CD4-positive, alpha-beta T cell (primary cell): ENCODE measurements around the gene SBNO2. TPM values are rescaled to one million over a fixed set of nuclear protein-coding genes. Genes with fewer than 3 reads are reported as not detected.

Experiments used
- ATAC-seq: fragments of 200-7000 bp; cut with Tn5 transposase; one replicate; pipeline ENCODE4 v1.10.0; 2022; ENCODE audit warnings: mild to moderate bottlenecking; ENCODE audit not compliant: poor library complexity
- CTCF ChIA-PET: fragments of 350-600 bp; sonication (Branson Sonifier 250); formaldehyde crosslinking; loops from one replicate; lab custom pipeline; 2021; ENCODE audit warnings: antibody characterized with exemption, inconsistent platforms; lab: Charles Lee
- POLR2A ChIA-PET: fragments of 350-600 bp; sonication (Branson Sonifier 250); formaldehyde crosslinking; loops from one replicate; lab custom pipeline; 2021; ENCODE audit warnings: antibody characterized with exemption, inconsistent platforms; lab: Charles Lee
- DNase-seq, 14 experiments: peaks; one replicate each; pipeline ENCODE4 v3.0.0-alpha.2; 2013 to 2020; ENCODE audit warnings: mixed read lengths in 2 of 14
- H3K27ac ChIP-seq, 2 donors: one replicate each; pipeline versions ENCODE4 v1.5.1 to v1.7.0; 2013; ENCODE audit warnings: low read length in 2 of 2, low read depth in 1 of 2, mild to moderate bottlenecking in 1 of 2
- H3K27me3 ChIP-seq, 2 experiments: 1 replicate in 1 of 2; 2 replicates in 1 of 2; pipeline versions ENCODE4 v1.6.1 to v1.7.0; 2013; ENCODE audit warnings: low read length in 2 of 2, control low read depth in 1 of 2, mild to moderate bottlenecking in 1 of 2, moderate library complexity in 1 of 2; ENCODE audit not compliant: insufficient read depth in 2 of 2, control insufficient read depth in 1 of 2
- H3K36me3 ChIP-seq: one replicate; pipeline ENCODE4 v1.6.1; 2013; ENCODE audit warnings: low read length, control low read depth; ENCODE audit not compliant: insufficient read depth
- H3K4me1 ChIP-seq: one replicate; pipeline ENCODE4 v1.6.1; 2013; ENCODE audit warnings: low read length, control low read depth; ENCODE audit not compliant: insufficient read depth
- H3K4me3 ChIP-seq: one replicate; pipeline ENCODE4 v1.5.1; 2013; ENCODE audit warnings: mild to moderate bottlenecking, low read length, moderate library complexity
- H3K9me3 ChIP-seq, 2 experiments: 1 replicate in 1 of 2; 2 replicates in 1 of 2; pipeline versions ENCODE4 v1.6.1 to v1.7.0; 2013; ENCODE audit warnings: low read length in 2 of 2, mild to moderate bottlenecking in 2 of 2, control low read depth in 1 of 2, moderate library complexity in 1 of 2; ENCODE audit not compliant: control insufficient read depth in 1 of 2, insufficient read depth in 1 of 2
- H3K27ac Mint-ChIP-seq: one replicate; pipeline ENCODE4 v1.8.0; 2020; ENCODE audit warnings: mixed read lengths
- H3K27me3 Mint-ChIP-seq: one replicate; pipeline ENCODE4 v1.8.0; 2021; ENCODE audit warnings: mixed read lengths
- H3K36me3 Mint-ChIP-seq: one replicate; pipeline ENCODE4 v1.8.0; 2021; ENCODE audit warnings: low read depth, mixed read lengths
- H3K4me1 Mint-ChIP-seq: one replicate; pipeline ENCODE4 v1.8.0; 2021; ENCODE audit warnings: low read depth, mixed read lengths
- H3K4me3 Mint-ChIP-seq: one replicate; pipeline ENCODE4 v1.8.0; 2020; ENCODE audit warnings: mild to moderate bottlenecking, mixed read lengths
- H3K9me3 Mint-ChIP-seq: one replicate; pipeline ENCODE4 v1.8.0; 2020; ENCODE audit warnings: mixed read lengths
- CTCF ChIP-seq: fragments of 200-600 bp; IDR thresholded peaks from one replicate; pipeline ENCODE4 v1.8.0; 2022; ENCODE audit warnings: antibody characterized with exemption, mild to moderate bottlenecking
- intact Hi-C, 2 experiments: fragments of 100-400 bp; cut with DNase I in 1 of 2; cut with micrococcal nuclease in 1 of 2; formaldehyde crosslinking; loops; one replicate each; pipeline versions ENCODE4 v1.15.1 to v1.9.0; 2023 to 2025; cut with DNase I, micrococcal nuclease
- total RNA-seq, 174 experiments: library from RNA in 2 of 174; stranded (reverse) in 2 of 174; gene quantifications; one replicate each; pipeline ENCODE4 v1.2.3 and lab custom pipeline; 2021 to 2026

SBNO2 gene
- total RNA-seq, 2 experiments from 2014 or later = 126 to 137 TPM

GRCh38 chr19:1073956-1074517 lies 100.0 kb downstream of the SBNO2 start:
- Histone ChIP-seq H3K36me3 (peaks cover 73% of the 10 kb centered on the region), H3K27ac (peak overlapping the region in 1 of 2 donors; percentile 74), H3K27me3 (no peaks in the 10 kb centered on the region), H3K9me3 (no peaks in the 10 kb centered on the region), H3K4me3 (peak overlapping the region; percentile 23), H3K4me1 (peaks cover 89% of the 10 kb centered on the region)
- POLR2A ChIA-PET = interaction anchor here (0.9 to 21.0 kb wide), 18 partner anchors 1 to 201 kb away, joined by 3 to 1253 read pairs (median 8); partner anchors contain the start of genes ABCA7, ARHGAP45, CIRBP and CNN2
- CTCF ChIA-PET = interaction anchor here (0.9 to 2.4 kb wide), 4 partner anchors 9 to 170 kb away, joined by 3 to 18 read pairs (median 6); partner anchors contain the start of genes RNU6-2 and TMEM259
- no peaks in the 10 kb centered on the region for H3K9me3 Mint-ChIP-seq
- ATAC-seq (no peak), DNase-seq (peak in 3 of 14 experiments; percentile 14 to 54 (median 46))
- peak overlapping the region; percentile 67 for H3K4me3 Mint-ChIP-seq
- TF ChIP-seq CTCF = no peak
- H3K4me1 Mint-ChIP-seq = peaks cover 57% of the 10 kb centered on the region
- peak overlapping the region; percentile 98 for H3K27ac Mint-ChIP-seq
- H3K27me3 Mint-ChIP-seq = peaks cover 4% of the 10 kb centered on the region
- peaks cover 77% of the 10 kb centered on the region for H3K36me3 Mint-ChIP-seq
- intact Hi-C loops = no loop called here

GRCh38 chr19:1073063-1073955 lies 100.8 kb downstream of the SBNO2 start:
- TF ChIP-seq CTCF = no peak
- Mint-ChIP-seq H3K4me3 (peak overlapping the region; percentile 86), H3K27me3 (peaks cover 4% of the 10 kb centered on the region), H3K4me1 (peaks cover 63% of the 10 kb centered on the region), H3K9me3 (no peaks in the 10 kb centered on the region), H3K27ac (peak overlapping the region; percentile 98), H3K36me3 (peaks cover 78% of the 10 kb centered on the region)
- peak overlapping the region in 1 of 2 donors; percentile 74 for H3K27ac ChIP-seq
- no peaks in the 10 kb centered on the region for H3K9me3 ChIP-seq
- CTCF ChIA-PET = no interaction called here
- H3K4me1 ChIP-seq = peaks cover 91% of the 10 kb centered on the region
- H3K4me3 ChIP-seq = no peak overlapping the region
- DNase-seq = peak in 2 of 14 experiments; percentile 26 to 58
- intact Hi-C loops = no loop called here
- H3K27me3 ChIP-seq = no peaks in the 10 kb centered on the region
- ATAC-seq = no peak
- POLR2A ChIA-PET = interaction anchor here (0.7 to 21.0 kb wide), 10 partner anchors 1 to 202 kb away, joined by 3 to 1253 read pairs (median 10); partner anchors contain the start of genes ABCA7, ARHGAP45, CIRBP and CNN2
- peaks cover 80% of the 10 kb centered on the region for H3K36me3 ChIP-seq

- H3K9me3 ChIP-seq = no peaks in the 10 kb centered on the region
- ChIA-PET POLR2A (interaction anchor here (0.7 to 21.0 kb wide), 8 partner anchors 0 to 203 kb away, joined by 3 to 1253 read pairs (median 5); partner anchors contain the start of genes ABCA7, ARHGAP45, CIRBP and FAM174C), CTCF (no interaction called here)
- no peaks in the 10 kb centered on the region for H3K9me3 Mint-ChIP-seq
- H3K27me3 ChIP-seq = no peaks in the 10 kb centered on the region
- H3K4me3 Mint-ChIP-seq = peak overlapping the region; percentile 86
- H3K4me3 ChIP-seq = no peak overlapping the region
- TF ChIP-seq CTCF = no peak
- peaks cover 78% of the 10 kb centered on the region for H3K36me3 ChIP-seq
- peaks cover 63% of the 10 kb centered on the region for H3K4me1 Mint-ChIP-seq
- intact Hi-C loops = no loop called here
- DNase-seq (no peak), ATAC-seq (no peak)
- peak overlapping the region; percentile 98 for H3K27ac Mint-ChIP-seq
- peaks cover 78% of the 10 kb centered on the region for H3K36me3 Mint-ChIP-seq
- peak overlapping the region; percentile 49 to 74 for H3K27ac ChIP-seq
- H3K4me1 ChIP-seq = peaks cover 88% of the 10 kb centered on the region
- H3K27me3 Mint-ChIP-seq = peaks cover 4% of the 10 kb centered on the region
These were observed 101.6 kb downstream of the SBNO2 start for GRCh38 chr19:1072371-1073015.
